OCI-LY1 (cell line): ENCODE data around the gene OPN5.

Experiments used
- EZH2 ChIP-seq: fragments of 200-600 bp; sonication (generic), shearing (Covaris generic); IDR thresholded peaks from 2 replicates; pipeline ENCODE4 v1.8.0; 2017; ENCODE audit warnings: borderline replicate concordance, mixed run types, mild to moderate bottlenecking, antibody characterized with exemption, low read length, moderate library complexity, mixed read lengths
- TF ChIP-seq, protein P1 (sequence below): fragments of 200-600 bp; sonication (generic), shearing (Covaris generic); IDR thresholded peaks from 2 replicates; pipeline ENCODE4 v1.5.1; 2017; ENCODE audit warnings: mild to moderate bottlenecking, antibody characterized with exemption, low read length, moderate library complexity, mixed read lengths

DNA sequence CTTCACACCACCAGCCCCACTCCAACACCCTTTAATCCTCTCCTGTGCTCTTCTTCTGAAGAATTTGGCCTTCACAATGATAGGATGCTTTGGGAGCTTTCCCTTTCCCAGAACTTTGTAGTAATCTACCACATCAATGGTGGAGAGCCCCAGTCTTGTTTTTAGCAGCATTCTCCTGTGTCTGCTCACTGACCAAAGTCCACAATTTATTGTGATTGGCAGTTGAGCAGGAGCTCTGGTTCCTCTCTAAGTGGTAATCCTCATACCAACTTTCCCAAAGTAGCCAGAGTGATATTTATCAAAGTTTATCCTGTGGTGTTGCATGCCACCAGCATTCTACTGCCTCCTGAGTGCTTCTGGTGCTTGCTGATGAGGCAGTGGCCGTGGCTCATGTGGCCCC lies 29.0 kb upstream of the OPN5 start:
- TF ChIP-seq, protein P1, sequence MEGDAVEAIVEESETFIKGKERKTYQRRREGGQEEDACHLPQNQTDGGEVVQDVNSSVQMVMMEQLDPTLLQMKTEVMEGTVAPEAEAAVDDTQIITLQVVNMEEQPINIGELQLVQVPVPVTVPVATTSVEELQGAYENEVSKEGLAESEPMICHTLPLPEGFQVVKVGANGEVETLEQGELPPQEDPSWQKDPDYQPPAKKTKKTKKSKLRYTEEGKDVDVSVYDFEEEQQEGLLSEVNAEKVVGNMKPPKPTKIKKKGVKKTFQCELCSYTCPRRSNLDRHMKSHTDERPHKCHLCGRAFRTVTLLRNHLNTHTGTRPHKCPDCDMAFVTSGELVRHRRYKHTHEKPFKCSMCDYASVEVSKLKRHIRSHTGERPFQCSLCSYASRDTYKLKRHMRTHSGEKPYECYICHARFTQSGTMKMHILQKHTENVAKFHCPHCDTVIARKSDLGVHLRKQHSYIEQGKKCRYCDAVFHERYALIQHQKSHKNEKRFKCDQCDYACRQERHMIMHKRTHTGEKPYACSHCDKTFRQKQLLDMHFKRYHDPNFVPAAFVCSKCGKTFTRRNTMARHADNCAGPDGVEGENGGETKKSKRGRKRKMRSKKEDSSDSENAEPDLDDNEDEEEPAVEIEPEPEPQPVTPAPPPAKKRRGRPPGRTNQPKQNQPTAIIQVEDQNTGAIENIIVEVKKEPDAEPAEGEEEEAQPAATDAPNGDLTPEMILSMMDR, result no peak
- TF ChIP-seq EZH2, result no peak
